H1 (cell line): ENCODE data around the gene ITGB2. TPM values are rescaled to one million over a fixed set of nuclear protein-coding genes. Genes with fewer than 3 reads are reported as not detected.

Source experiments
- ATF2 ChIP-seq: IDR thresholded peaks from 2 replicates; pipeline ENCODE4 v1.6.1; 2012; ENCODE audit warnings: low read length, inconsistent platforms
- CHD1 ChIP-seq: IDR thresholded peaks from 2 replicates; pipeline ENCODE4 v1.6.1; 2012; ENCODE audit warnings: low read depth, low read length, improper control_type of control experiment
- CHD2 ChIP-seq: IDR thresholded peaks from 2 replicates; pipeline ENCODE4 v1.6.1; 2012; ENCODE audit warnings: low read length, improper control_type of control experiment
- JUND ChIP-seq: IDR thresholded peaks from 2 replicates; pipeline ENCODE4 v1.6.1; 2011; ENCODE audit warnings: mild to moderate bottlenecking, improper control_type of control experiment, low read length
- KDM1A ChIP-seq: fragments of 200-600, 300-600 bp; sonication (generic); IDR thresholded peaks from 2 replicates; pipeline ENCODE4 v1.7.1; 2016; ENCODE audit warnings: mild to moderate bottlenecking, low read length, borderline replicate concordance
- KDM5A ChIP-seq: fragments of 200-600 bp; IDR thresholded peaks from 2 replicates; pipeline ENCODE4 v1.7.1; 2012; ENCODE audit warnings: mild to moderate bottlenecking, low read length, inconsistent platforms, mixed read lengths
- NRF1 ChIP-seq: IDR thresholded peaks from 2 replicates; pipeline ENCODE4 v1.6.1; 2011; ENCODE audit warnings: mild to moderate bottlenecking, low read depth, low read length, improper control_type of control experiment
- polyA plus RNA-seq, 7 experiments: library from polyadenylated mRNA; depleted of rRNA in 3 of 7; stranded (reverse) in 5 of 7; unstranded in 2 of 7; fragments of >200 nt in 5 of 7; fragments of 200-250 nt in 2 of 7; gene quantifications; 1 replicate in 5 of 7; 2 replicates in 1 of 7; 4 replicates in 1 of 7; pipeline versions ENCODE4 v1.2.1 to v1.2.3, GENCODE V29; 2011 to 2013; ENCODE audit warnings: missing spikeins in 2 of 7, mixed read lengths in 2 of 7
- total RNA-seq: library from RNA; stranded (reverse); fragmentation: NEBNext Ultra II Directional; extraction: Animal tissue kit (Norgen Biotek cat#: 25700); gene quantifications from 2 replicates; pipeline ENCODE4 v1.2.1, GENCODE V29; 2021
- TF ChIP-seq, protein P1 (sequence below): fragments of 300-600 bp; sonication (generic); IDR thresholded peaks from 2 replicates; pipeline ENCODE4 v1.7.1; 2012; ENCODE audit warnings: low read length, moderate library complexity, mild to moderate bottlenecking, inconsistent platforms; ENCODE audit not compliant: insufficient replicate concordance

Gene ITGB2
- total and polyA plus RNA-seq, 2 of the 8 experiments (the other 6 are each of a cell fraction or from before 2014, with no cell fraction given): 0.24 to 0.63 TPM

DNA sequence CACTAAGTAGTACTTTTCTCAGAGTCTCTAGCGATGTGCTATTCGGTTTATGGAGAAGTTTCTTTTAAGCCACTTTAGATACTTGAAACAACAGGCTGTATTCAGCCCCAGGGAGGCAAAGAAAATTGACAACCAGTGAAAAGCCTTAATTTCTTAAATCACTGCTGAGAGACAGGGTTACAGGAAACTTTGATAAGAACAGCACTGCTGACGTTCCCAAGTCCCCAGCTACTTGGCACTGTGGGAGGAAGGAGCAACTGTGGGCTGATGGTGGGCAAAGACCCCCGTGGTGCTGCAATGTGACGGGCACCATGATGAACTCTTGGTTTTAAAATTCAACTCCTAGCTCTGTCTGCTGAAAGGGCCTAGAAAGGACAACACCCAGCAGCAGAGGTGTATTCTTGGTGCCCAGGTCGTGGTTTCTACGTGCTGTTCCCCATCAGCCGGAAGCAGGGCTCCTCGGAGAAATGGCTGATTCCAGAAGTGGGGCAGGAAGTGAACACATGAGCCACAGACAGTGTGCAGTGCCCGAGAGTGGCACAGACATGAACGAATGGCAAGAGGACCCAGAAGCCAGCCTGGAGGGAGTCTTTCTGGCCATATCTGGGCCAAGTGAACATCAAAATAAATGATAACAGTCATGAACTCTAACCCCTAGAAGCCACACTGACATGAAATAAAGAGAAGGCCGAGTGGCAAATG is 52.5 kb downstream of the ITGB2 start (continued):
- TF ChIP-seq, protein P1, sequence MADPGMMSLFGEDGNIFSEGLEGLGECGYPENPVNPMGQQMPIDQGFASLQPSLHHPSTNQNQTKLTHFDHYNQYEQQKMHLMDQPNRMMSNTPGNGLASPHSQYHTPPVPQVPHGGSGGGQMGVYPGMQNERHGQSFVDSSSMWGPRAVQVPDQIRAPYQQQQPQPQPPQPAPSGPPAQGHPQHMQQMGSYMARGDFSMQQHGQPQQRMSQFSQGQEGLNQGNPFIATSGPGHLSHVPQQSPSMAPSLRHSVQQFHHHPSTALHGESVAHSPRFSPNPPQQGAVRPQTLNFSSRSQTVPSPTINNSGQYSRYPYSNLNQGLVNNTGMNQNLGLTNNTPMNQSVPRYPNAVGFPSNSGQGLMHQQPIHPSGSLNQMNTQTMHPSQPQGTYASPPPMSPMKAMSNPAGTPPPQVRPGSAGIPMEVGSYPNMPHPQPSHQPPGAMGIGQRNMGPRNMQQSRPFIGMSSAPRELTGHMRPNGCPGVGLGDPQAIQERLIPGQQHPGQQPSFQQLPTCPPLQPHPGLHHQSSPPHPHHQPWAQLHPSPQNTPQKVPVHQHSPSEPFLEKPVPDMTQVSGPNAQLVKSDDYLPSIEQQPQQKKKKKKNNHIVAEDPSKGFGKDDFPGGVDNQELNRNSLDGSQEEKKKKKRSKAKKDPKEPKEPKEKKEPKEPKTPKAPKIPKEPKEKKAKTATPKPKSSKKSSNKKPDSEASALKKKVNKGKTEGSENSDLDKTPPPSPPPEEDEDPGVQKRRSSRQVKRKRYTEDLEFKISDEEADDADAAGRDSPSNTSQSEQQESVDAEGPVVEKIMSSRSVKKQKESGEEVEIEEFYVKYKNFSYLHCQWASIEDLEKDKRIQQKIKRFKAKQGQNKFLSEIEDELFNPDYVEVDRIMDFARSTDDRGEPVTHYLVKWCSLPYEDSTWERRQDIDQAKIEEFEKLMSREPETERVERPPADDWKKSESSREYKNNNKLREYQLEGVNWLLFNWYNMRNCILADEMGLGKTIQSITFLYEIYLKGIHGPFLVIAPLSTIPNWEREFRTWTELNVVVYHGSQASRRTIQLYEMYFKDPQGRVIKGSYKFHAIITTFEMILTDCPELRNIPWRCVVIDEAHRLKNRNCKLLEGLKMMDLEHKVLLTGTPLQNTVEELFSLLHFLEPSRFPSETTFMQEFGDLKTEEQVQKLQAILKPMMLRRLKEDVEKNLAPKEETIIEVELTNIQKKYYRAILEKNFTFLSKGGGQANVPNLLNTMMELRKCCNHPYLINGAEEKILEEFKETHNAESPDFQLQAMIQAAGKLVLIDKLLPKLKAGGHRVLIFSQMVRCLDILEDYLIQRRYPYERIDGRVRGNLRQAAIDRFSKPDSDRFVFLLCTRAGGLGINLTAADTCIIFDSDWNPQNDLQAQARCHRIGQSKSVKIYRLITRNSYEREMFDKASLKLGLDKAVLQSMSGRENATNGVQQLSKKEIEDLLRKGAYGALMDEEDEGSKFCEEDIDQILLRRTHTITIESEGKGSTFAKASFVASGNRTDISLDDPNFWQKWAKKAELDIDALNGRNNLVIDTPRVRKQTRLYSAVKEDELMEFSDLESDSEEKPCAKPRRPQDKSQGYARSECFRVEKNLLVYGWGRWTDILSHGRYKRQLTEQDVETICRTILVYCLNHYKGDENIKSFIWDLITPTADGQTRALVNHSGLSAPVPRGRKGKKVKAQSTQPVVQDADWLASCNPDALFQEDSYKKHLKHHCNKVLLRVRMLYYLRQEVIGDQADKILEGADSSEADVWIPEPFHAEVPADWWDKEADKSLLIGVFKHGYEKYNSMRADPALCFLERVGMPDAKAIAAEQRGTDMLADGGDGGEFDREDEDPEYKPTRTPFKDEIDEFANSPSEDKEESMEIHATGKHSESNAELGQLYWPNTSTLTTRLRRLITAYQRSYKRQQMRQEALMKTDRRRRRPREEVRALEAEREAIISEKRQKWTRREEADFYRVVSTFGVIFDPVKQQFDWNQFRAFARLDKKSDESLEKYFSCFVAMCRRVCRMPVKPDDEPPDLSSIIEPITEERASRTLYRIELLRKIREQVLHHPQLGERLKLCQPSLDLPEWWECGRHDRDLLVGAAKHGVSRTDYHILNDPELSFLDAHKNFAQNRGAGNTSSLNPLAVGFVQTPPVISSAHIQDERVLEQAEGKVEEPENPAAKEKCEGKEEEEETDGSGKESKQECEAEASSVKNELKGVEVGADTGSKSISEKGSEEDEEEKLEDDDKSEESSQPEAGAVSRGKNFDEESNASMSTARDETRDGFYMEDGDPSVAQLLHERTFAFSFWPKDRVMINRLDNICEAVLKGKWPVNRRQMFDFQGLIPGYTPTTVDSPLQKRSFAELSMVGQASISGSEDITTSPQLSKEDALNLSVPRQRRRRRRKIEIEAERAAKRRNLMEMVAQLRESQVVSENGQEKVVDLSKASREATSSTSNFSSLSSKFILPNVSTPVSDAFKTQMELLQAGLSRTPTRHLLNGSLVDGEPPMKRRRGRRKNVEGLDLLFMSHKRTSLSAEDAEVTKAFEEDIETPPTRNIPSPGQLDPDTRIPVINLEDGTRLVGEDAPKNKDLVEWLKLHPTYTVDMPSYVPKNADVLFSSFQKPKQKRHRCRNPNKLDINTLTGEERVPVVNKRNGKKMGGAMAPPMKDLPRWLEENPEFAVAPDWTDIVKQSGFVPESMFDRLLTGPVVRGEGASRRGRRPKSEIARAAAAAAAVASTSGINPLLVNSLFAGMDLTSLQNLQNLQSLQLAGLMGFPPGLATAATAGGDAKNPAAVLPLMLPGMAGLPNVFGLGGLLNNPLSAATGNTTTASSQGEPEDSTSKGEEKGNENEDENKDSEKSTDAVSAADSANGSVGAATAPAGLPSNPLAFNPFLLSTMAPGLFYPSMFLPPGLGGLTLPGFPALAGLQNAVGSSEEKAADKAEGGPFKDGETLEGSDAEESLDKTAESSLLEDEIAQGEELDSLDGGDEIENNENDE: no peak
- TF ChIP-seq NRF1: no peak
- no peak for TF ChIP-seq CHD1
- no peak for TF ChIP-seq JUND
- no peak for TF ChIP-seq KDM1A
- TF ChIP-seq ATF2: no peak
- no peak for TF ChIP-seq CHD2
- TF ChIP-seq KDM5A: no peak
